HL-60/S4 treated with retinoic acid at 250 ng/mL for 4 days and 3 days (cell line): ENCODE results near the gene OR5AS1.
"Not testable (repeated sequence)": the region's sequence is repeated elsewhere in the genome, so short reads cannot be mapped to it uniquely, and the experiment has no call there.

Source experiments
- in situ Hi-C: fragments of 300-500 bp; cut with MboI; formaldehyde crosslinking; loops from 2 replicates; pipeline ENCODE4 v1.7.0; 2022; ENCODE audit warnings: low sequenced_read_pairs

The OR5AS1 gene

DNA sequence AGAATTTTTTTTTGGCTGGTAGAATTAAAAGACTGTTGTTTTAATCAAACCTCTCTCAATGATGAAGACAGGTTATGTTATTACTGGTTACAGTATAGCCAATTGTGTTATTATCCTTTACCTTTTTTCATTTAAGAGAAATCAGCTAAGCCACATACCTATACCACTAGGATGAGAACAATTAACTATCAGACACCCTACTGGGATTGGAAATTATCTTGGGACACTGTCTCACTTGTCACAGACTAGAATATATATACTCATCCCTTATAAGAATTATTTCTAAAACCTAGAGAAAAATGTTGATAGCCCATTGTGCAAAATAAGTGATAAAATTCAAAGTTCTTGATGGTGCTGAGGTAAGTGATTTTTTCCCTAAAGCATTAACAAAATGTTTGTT, at the start of gene OR5AS1:
Gene OR5AS1 (plus strand): TSS at position 301 of the 400 bp plus-strand sequence. CDS start 2,765 bp downstream, outside the sequence.
- in situ Hi-C loops = no loop called here

DNA sequence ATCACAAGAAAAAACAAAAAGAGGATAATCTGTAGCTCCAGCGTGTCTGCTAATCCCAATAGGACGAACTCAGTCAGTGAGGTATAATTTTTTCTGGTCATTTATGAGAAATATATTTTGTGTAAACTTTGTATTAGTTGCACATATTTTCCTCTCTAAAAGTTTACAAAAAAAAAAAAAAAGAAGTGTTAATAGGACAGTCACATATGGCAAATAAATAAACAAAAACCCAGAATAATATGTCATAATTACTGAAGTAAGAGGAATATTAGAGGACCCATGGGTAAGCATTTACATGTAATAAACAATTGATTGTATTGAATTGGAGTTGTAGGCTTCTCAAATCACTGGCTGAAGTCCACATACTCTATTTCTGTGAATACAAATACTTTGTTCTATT, 32.9 kb upstream of the OR5AS1 start, which contains the start of gene OR5F1:
Gene OR5F1 (minus strand): TSS at position 101 of the 400 bp plus-strand sequence. CDS start 0 bp downstream, at position 101.
- in situ Hi-C loops = no loop called here

DNA sequence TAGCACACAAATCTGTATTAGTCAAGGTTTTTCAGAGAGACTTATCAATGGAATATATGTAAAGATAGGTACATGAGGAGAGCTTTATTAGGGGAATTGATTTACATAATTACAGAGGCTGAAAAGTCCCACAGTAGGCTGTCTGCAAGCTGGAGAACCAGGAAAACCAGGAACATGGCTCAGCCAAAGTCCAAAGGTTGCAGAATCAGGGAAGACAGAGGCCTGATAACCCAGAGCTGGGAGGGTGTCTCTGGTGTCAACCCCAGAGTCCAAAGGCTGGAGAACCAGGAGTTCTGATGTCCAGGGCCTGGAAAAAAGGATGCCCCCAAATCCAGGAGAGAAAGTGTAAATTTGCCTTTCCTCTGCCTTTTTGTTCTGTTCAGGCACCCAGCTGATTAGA, 16.7 kb upstream of the OR5AS1 start:
- in situ Hi-C loops = no loop called here

DNA sequence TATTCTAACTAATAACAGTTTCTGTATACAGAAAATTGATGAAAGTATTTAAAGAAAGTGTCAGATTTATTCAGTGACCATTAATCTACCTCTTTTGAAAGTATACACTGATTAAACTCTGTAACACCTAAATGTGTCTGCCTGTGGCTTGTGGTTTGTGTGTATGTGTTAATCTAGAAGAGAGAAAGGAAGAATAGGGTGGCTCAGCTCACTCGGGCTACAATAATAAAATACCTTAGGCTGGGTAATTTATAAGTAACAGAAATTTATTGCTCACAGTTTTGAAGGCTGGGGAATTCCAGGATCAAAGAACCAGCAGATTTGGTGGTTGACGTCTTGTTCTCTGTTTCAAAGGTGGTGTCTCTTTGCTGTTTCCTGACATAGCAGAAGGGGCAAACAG, 13.6 kb upstream of the OR5AS1 start:
- in situ Hi-C loops = no loop called here

DNA sequence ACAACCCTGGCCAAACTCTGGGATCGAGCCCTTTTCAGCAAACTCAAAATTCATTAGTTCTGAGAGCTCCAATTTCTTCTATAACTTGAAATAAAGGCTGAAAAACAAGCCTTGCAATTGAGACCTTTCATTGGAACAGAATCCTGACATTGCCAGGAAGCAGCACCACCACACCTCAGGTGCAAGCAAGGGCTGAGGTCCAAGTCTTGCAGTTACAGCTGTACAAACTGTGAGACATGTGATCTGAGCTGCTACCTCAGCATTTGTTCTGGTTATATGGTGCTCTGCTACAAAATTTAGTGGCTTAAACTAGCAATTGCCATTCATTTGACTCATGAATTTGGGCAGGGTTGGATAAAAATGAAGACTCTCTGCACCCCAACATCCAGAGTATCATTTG, 18.1 kb downstream of the OR5AS1 start:
- in situ Hi-C loops = no loop called here

DNA sequence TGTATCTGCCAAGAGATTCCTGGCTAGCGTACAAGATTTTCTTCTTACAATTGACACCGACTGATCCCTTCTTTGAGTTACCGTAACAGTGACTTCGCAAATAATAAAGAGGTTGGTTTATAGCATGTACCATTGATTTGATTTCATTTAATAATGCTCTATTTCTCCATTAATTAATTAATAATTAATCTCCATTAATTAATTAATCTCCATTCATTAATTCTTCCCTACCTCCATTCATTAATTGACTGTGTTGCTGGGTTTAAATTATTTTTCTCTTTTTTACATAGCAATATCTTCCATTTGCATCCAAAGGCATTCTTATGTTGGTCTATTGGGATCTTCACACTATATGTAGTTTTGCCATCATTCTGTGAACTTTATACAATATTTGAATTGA, 21.0 kb downstream of the OR5AS1 start:
- in situ Hi-C loops = no loop called here

DNA sequence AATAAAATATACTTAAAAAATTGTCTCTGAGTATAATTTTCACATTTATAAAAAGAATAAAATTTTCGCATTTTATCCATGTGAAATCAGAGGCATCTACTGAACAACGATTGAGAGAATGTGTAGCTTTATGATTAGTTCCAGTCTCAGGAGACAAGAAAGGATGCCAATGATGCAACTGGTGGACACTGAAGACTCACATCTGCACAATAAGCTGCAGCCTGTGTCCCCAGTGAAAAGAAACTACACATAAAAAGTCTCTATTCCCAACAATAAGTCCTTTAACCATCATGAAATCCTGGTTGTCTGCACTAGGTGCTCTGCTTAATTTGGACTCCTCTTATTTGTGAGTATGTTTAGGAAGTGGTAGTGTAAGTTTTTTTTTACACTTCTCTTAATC, 22.0 kb downstream of the OR5AS1 start:
- in situ Hi-C loops = no loop called here

DNA sequence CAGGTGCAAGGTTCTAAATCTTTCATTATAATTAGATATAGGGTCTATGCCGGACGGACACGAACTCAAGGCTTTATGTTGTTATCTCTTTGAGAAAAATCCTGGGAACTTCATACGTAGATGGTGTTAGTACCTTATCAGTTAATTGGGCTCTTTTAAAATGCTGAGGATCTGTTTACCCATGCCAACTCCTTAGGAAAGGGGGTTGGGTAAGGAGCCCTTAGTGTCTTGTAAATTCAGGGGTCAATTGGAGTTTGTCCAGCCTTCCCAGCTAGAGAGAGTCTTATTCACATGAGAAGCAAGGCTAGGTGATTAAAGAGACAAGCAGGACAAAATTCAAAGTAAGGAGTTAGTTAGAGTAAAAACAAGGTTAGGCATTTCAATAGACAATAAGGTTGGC, 28.9 kb downstream of the OR5AS1 start:
- in situ Hi-C loops = not testable (repeated sequence)

DNA sequence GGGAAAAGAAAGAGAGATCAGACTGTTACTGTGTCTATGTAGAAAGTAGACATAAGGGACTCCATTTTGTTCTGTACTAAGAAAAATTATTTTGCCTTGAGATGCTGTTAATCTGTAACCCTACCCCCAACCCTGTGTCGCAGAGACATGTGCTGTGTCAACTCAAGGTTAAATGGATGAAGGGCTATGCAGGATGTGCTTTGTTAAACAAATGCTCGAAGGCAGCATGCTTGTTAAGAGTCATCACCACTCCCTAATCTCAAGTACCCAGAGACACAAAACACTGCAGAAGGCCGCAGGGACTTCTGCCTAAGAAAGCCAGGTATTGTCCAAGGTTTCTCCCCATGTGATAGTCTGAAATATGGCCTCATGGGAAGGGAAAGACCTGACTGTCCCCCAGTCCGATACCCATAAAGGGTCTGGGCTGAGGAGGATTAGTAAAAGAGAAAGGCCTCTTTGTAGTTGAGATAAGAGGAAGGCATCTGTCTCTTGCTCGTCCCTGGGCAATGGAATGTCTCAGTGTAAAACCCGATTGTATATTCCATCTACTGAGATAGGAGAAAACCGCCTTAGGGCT, 30.3 kb downstream of the OR5AS1 start:
- in situ Hi-C loops = not testable (repeated sequence)

DNA sequence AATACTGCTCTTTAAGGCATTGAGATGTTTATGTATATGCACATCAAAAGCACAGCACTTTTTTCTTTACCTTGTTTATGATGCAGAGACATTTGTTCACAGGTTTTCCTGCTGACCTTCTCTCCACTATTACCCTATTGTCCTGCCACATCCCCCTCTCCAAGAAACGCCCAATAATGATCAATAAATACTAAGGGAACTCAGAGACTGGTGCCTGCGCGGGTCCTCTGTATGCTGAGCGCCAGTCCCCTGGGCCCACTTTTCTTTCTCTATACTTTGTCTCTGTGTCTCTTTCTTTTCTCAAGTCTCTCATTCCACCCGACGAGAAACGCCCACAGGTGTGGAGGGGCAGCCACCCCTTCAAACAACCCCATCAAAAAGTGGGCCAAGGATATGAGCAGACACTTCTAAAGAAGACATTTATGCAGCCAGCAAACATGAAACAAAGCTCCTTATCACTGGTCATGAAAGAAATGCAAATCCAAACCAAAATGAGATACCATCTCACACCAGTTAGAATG, 30.9 kb downstream of the OR5AS1 start:
- in situ Hi-C loops = not testable (repeated sequence)

DNA sequence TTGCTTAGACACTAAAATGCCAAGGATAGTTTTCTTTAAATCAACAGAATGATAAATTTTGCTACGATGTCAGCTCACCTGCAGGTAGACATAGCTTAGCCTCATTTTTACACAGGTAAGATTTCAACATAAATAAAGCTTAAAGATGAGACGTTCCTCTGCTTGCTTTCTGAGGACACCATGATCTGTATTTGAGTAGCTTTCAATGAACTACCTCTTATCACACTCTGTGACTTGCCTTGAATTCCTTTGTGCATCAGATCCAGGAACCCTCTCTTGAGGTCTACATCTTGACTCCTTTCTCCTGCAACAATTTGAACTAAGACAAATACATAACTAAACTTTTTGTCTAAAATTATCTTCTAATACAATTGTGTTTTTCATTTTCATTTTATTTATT, 39.5 kb downstream of the OR5AS1 start:
- in situ Hi-C loops = no loop called here
